ENCODE data around the gene PRKCG. TPM values are rescaled to one million over a fixed set of nuclear protein-coding genes. Genes with fewer than 3 reads are reported as not detected.
"Not testable (repeated sequence)": the region's sequence is repeated elsewhere in the genome, so short reads cannot be mapped to it uniquely, and the experiment has no call there.

Gene PRKCG
- polyA plus RNA-seq, 3 donors, result 0.01 TPM; not detected in 2

DNA sequence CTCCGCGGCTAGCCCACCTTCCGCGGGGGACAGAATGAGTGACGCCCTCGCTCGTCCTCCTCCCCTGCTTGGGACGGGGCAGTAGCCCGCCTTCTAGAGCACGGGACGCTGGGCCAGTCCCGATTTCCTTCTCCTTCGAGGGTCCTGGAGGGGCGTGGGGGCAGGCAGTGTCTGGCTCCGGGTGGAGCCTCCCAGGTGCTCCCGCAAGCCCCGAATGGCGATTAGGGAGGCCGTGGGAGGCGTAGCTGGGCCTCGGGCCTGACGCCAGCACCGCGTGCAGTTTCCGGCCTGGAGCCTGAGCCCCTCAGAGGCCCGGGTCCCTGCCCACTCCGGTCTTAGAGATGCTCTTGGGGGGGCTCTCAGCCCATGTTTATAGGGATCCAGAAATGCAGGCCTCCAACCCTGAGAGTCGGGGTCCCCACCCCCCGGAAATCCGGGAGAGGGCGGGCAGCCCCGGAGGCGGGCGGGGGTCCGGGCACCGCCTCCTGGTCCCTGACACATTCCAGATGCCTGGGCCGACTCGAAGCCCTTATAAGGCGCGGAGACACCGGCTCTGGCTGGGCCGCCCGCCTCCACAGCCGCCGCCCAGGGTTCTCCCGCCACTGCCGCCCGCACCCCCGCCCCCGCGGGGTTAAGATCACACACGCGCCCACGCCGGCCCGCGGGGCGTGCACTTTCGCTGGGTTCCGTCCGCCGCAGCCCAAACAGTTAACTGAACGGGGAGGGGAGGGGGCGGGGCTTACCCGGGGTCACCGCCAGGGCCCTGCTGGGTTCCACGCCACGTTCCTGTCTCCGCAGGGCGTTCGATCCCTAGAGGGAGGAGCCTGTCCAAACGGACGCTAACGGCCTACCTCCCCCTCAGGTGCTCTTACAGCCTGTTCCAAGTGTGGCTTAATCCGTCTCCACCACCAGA lies 12.8 kb upstream of the PRKCG start:
- intact Hi-C loops (cut with micrococcal nuclease), result no loop called here
- Histone ChIP-seq H4K20me1 (ENCODE audit: insufficient read depth, low read length) (peaks cover 53% of the 10 kb centered on the region), H3K27ac (ENCODE audit: low read depth in 1 of 2, low read length in 2 of 2) (peak overlapping the region; percentile 99), H3K4me3 (replicated peaks in 1 of 3; ENCODE audit: low read depth in 2 of 3, low read length in 3 of 3) (peak overlapping the region; percentile 77 to 100 (median 100)), H2AFZ (ENCODE audit: insufficient read depth, low read depth, low read length, poor library complexity, severe bottlenecking) (no peak overlapping the region), H3K4me1 (ENCODE audit: control insufficient read depth in 1 of 2, insufficient read depth in 2 of 2, low read length in 2 of 2) (peaks cover 61 to 68% of the 10 kb centered on the region in 2 donors), H3K36me3 (replicated peaks in 1 of 2; ENCODE audit: control insufficient read depth in 1 of 2, insufficient read depth in 2 of 2, low read length in 2 of 2) (peaks cover 17 to 20% of the 10 kb centered on the region in 2 donors), H3K79me2 (ENCODE audit: insufficient read depth, low read length) (peaks cover 61% of the 10 kb centered on the region), H3K4me2 (replicated peaks; ENCODE audit: extremely low read depth, low read length, poor library complexity, severe bottlenecking) (peak overlapping the region; percentile 85), H3K27me3 (ENCODE audit: control insufficient read depth in 2 of 2, insufficient read depth in 2 of 2, low read length in 2 of 2) (no peaks in the 10 kb centered on the region), H3K9ac (ENCODE audit: insufficient read depth, low read length, poor library complexity, severe bottlenecking) (peak overlapping the region; percentile 99), H3K9me3 (replicated peaks in 1 of 2; ENCODE audit: control insufficient read depth in 1 of 2, insufficient read depth in 1 of 2, low read length in 2 of 2) (no peaks in the 10 kb centered on the region)
- Mint-ChIP-seq H3K4me3 (peak overlapping the region; percentile 97 to 99), H3K27ac (peak overlapping the region; percentile 91 to 100 (median 99)), H3K9me3 (peaks cover 0 to 13% (median 0%) of the 10 kb centered on the region in 7 donors), H3K4me1 (peaks cover 66% of the 10 kb centered on the region), H3K27me3 (ENCODE audit: low read depth in 3 of 3) (peaks cover 0 to 21% (median 10%) of the 10 kb centered on the region in 3 donors), H3K36me3 (peaks cover 27 to 38% of the 10 kb centered on the region in 2 donors)
- peak; percentile 90 to 97 (median 94) for DNase-seq
- WGBS (ENCODE audit: insufficient coverage), result under 1% methylated on average over 57 of the region's 75 CpGs
- TF ChIP-seq CTCF (IDR thresholded peaks at IDR 0.05), result peak; percentile 8

DNA sequence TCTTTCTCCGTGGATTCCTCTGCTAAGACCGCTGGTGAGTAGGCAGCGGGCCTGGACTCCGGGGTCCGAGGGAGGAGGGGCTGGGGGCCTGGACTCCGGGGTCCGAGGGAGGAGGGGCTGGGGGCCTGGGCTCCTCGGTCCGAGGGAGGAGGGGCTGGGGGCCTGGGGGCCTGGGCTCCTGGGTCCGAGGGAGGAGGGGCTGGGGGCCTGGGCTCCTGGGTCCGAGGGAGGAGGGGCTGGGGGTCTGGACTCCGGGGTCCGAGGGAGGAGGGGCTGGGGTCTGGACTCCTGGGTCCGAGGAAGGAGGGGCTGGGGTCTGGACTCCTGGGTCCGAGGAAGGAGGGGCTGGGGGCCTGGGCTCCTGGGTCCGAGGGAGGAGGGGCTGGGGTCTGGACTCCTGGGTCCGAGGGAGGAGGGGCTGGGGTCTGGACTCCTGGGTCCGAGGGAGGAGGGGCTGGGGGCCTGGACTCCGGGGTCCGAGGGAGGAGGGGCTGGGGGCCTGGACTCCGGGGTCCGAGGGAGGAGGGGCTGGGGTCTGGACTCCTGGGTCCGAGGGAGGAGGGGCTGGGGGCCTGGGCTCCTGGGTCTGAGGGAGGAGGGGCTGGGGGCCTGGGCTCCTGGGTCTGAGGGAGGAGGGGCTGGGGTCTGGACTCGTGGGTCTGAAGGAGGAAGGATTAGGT lies 12.1 kb upstream of the PRKCG start:
- not testable (repeated sequence) for H3K9me3 ChIP-seq (replicated peaks in 1 of 2; ENCODE audit: control insufficient read depth in 1 of 2, insufficient read depth in 1 of 2, low read length in 2 of 2); H2AFZ ChIP-seq (ENCODE audit: insufficient read depth, low read depth, low read length, poor library complexity, severe bottlenecking); H3K27me3 ChIP-seq (ENCODE audit: control insufficient read depth in 2 of 2, insufficient read depth in 2 of 2, low read length in 2 of 2); DNase-seq
- Histone ChIP-seq H3K27ac (ENCODE audit: low read depth in 1 of 2, low read length in 2 of 2) (peak overlapping the region; percentile 99), H3K4me3 (replicated peaks in 1 of 3; ENCODE audit: low read depth in 2 of 3, low read length in 3 of 3) (peak overlapping the region; percentile 77 to 100 (median 100)), H3K4me2 (replicated peaks; ENCODE audit: extremely low read depth, low read length, poor library complexity, severe bottlenecking) (peak overlapping the region; percentile 89), H3K79me2 (ENCODE audit: insufficient read depth, low read length) (peaks cover 69% of the 10 kb centered on the region), H4K20me1 (ENCODE audit: insufficient read depth, low read length) (peaks cover 61% of the 10 kb centered on the region), H3K36me3 (replicated peaks in 1 of 2; ENCODE audit: control insufficient read depth in 1 of 2, insufficient read depth in 2 of 2, low read length in 2 of 2) (peaks cover 25 to 28% of the 10 kb centered on the region in 2 donors), H3K9ac (ENCODE audit: insufficient read depth, low read length, poor library complexity, severe bottlenecking) (peak overlapping the region; percentile 99), H3K4me1 (ENCODE audit: control insufficient read depth in 1 of 2, insufficient read depth in 2 of 2, low read length in 2 of 2) (peaks cover 67 to 72% of the 10 kb centered on the region in 2 donors)
- intact Hi-C loops (cut with micrococcal nuclease), result loop anchor here (5.0 to 10.0 kb wide), 3 partner anchors 45 to 155 kb away; partner anchors contain the start of gene NLRP12 (in 2 of the 2)
- H3K36me3 Mint-ChIP-seq, result peaks cover 35 to 45% of the 10 kb centered on the region in 2 donors
- peak overlapping the region; percentile 90 to 99 for H3K4me3 Mint-ChIP-seq
- peaks cover 68% of the 10 kb centered on the region for H3K4me1 Mint-ChIP-seq
- H3K9me3 Mint-ChIP-seq, result peaks cover 0 to 13% (median 0%) of the 10 kb centered on the region in 7 donors
- WGBS (ENCODE audit: insufficient coverage), result 1% methylated on average over 13 of the region's 24 CpGs
- peak overlapping the region; percentile 92 to 100 (median 96) for H3K27ac Mint-ChIP-seq
- peaks cover 2 to 22% (median 4%) of the 10 kb centered on the region in 3 donors for H3K27me3 Mint-ChIP-seq (ENCODE audit: low read depth in 3 of 3)

All from CD14-positive monocyte (primary cell).